GM18517 (cell line): Measurements from ENCODE around the gene CYREN.
"Not testable (repeated sequence)": the region's sequence is repeated elsewhere in the genome, so short reads cannot be mapped to it uniquely, and the experiment has no call there.

Source experiments
- ATAC-seq: cut with Tn5 transposase; IDR thresholded peaks from one replicate; pipeline ENCODE4 v1.9.1; 2021; ENCODE audit warnings: mild to moderate bottlenecking, moderate library complexity; ENCODE audit not compliant: unreplicated experiment

The CYREN gene

GRCh38 chr7:135170274-135170997, at the start of gene CYREN:
Gene CYREN, minus strand, starts transcription at chr7:135170707. Its CDS starts 1,785 bp downstream, at chr7:135168922.
- ATAC-seq: peak; percentile 55

- ATAC-seq: no peak
Observed at GRCh38 chr7:135217645-135218509, 47.4 kb upstream of the CYREN start.

GRCh38 chr7:135215698-135216097, 45.2 kb upstream of the CYREN start:
- ATAC-seq: no peak

GRCh38 chr7:135215180-135215579, 44.7 kb upstream of the CYREN start:
- ATAC-seq: no peak

- ATAC-seq: no peak
Observed at GRCh38 chr7:135213831-135214230, 43.3 kb upstream of the CYREN start.

- not testable (repeated sequence) for ATAC-seq
Observed at GRCh38 chr7:135211946-135212685, 41.6 kb upstream of the CYREN start.

GRCh38 chr7:135211179-135211945, 40.9 kb upstream of the CYREN start, which contains the start of gene WDR91:
Gene WDR91, minus strand, starts transcription at chr7:135211526. Its CDS starts 24 bp downstream, at chr7:135211502.
- ATAC-seq: peak; percentile 70

- ATAC-seq: no peak
Observed at GRCh38 chr7:135210888-135211178, 40.3 kb upstream of the CYREN start.

- no peak for ATAC-seq
Observed at GRCh38 chr7:135209225-135209834, 38.8 kb upstream of the CYREN start.

- no peak for ATAC-seq
Observed at GRCh38 chr7:135208102-135208793, 37.7 kb upstream of the CYREN start.

GRCh38 chr7:135207406-135208101, 37.0 kb upstream of the CYREN start:
- ATAC-seq: no peak

- ATAC-seq: peak; percentile 41
Observed at GRCh38 chr7:135206941-135207391, 36.5 kb upstream of the CYREN start.

GRCh38 chr7:135205850-135206249, 35.3 kb upstream of the CYREN start:
- no peak for ATAC-seq

GRCh38 chr7:135204876-135205275, 34.4 kb upstream of the CYREN start:
- no peak for ATAC-seq

GRCh38 chr7:135204341-135204749, 33.8 kb upstream of the CYREN start:
- no peak for ATAC-seq

GRCh38 chr7:135201350-135201749, 30.8 kb upstream of the CYREN start:
- ATAC-seq: no peak

- ATAC-seq: no peak
Observed at GRCh38 chr7:135200821-135201331, 30.4 kb upstream of the CYREN start.

GRCh38 chr7:135199439-135199838, 28.9 kb upstream of the CYREN start:
- ATAC-seq: no peak
